HCT116 (cell line): ENCODE data around the gene CCDC91.

Experiments
- ATF3 ChIP-seq: IDR thresholded peaks from 2 replicates; pipeline ENCODE4 v1.6.1; 2012
- CTCF ChIP-seq, 3 experiments: fragments of 200-600 bp in 1 of 3; sonication (generic) in 1 of 3; IDR thresholded peaks in 2 of 3; conservative IDR thresholded peaks in 1 of 3; 2 replicates each; pipeline ENCODE4 v1.5.1; 2012 to 2017; ENCODE audit warnings: low read depth in 2 of 3, low read length in 2 of 3, antibody characterized with exemption in 1 of 3, borderline replicate concordance in 1 of 3, control low read depth in 1 of 3, mild to moderate bottlenecking in 1 of 3, mixed read lengths in 1 of 3, mixed run types in 1 of 3, moderate library complexity in 1 of 3; ENCODE audit not compliant: insufficient read depth in 1 of 3
- ELF1 ChIP-seq: IDR thresholded peaks from 2 replicates; pipeline ENCODE4 v1.6.1; 2012; ENCODE audit warnings: low read depth, borderline replicate concordance
- EZH2 ChIP-seq: fragments of 200-600 bp; sonication (generic); IDR thresholded peaks from 2 replicates; pipeline ENCODE4 v1.6.1; 2017; ENCODE audit warnings: antibody characterized with exemption, mixed run types
- EZH2phosphoT487 ChIP-seq: fragments of 200-600 bp; IDR thresholded peaks from 2 replicates; pipeline ENCODE4 v1.6.1; 2018; ENCODE audit warnings: antibody characterized with exemption, borderline replicate concordance
- JUND ChIP-seq: IDR thresholded peaks from 2 replicates; pipeline ENCODE4 v1.6.1; 2012
- POLR2A ChIP-seq: IDR thresholded peaks from 2 replicates; pipeline ENCODE4 v1.7.0; 2011; ENCODE audit warnings: borderline replicate concordance; ENCODE audit not compliant: insufficient read depth, insufficient read length; ENCODE audit errors: extremely low read depth
- POLR2AphosphoS5 ChIP-seq: IDR thresholded peaks from 2 replicates; pipeline ENCODE4 v1.6.1; 2011; ENCODE audit warnings: mild to moderate bottlenecking, low read depth, low read length, moderate library complexity
- REST ChIP-seq: IDR thresholded peaks from 2 replicates; pipeline ENCODE4 v1.6.1; 2012; ENCODE audit warnings: low read depth
- SIN3A ChIP-seq: IDR thresholded peaks from 2 replicates; pipeline ENCODE4 v1.6.1; 2012; ENCODE audit warnings: low read depth
- SP1 ChIP-seq: IDR thresholded peaks from 2 replicates; pipeline ENCODE4 v1.6.1; 2012; ENCODE audit warnings: low read depth
- SRF ChIP-seq: IDR thresholded peaks from 2 replicates; pipeline ENCODE4 v1.6.1; 2012; ENCODE audit warnings: low read depth

- no peak for TF ChIP-seq REST
- TF ChIP-seq CTCF (IDR thresholded peaks at IDR 0.05 in 2 of 3, conservative IDR thresholded peaks at IDR 0.05 in 1 of 3; ENCODE audit: borderline replicate concordance in 1 of 3, insufficient read depth in 1 of 3, low read depth in 2 of 3, low read length in 2 of 3): no peak
- no peak for TF ChIP-seq EZH2phosphoT487
- TF ChIP-seq POLR2AphosphoS5: no peak
- no peak for TF ChIP-seq SIN3A
- no peak for TF ChIP-seq SRF
- TF ChIP-seq POLR2A: no peak
- TF ChIP-seq ELF1: no peak
- no peak for TF ChIP-seq EZH2
- no peak for TF ChIP-seq JUND
- TF ChIP-seq ATF3: no peak
- no peak for TF ChIP-seq SP1
Measured at GRCh38 chr12:28484156-28484555, 293.9 kb downstream of the CCDC91 start.
